H9 (cell line): ENCODE data around the gene TEKT5. TPM values are rescaled to one million over a fixed set of nuclear protein-coding genes. Genes with fewer than 3 reads are reported as not detected.

Source experiments
- DNase-seq: peaks from one replicate; pipeline ENCODE4 v3.0.0-alpha.2; 2017
- H2AFZ ChIP-seq: one replicate; pipeline ENCODE4 v1.6.1; 2013; ENCODE audit warnings: mild to moderate bottlenecking, low read length, control low read depth, moderate library complexity
- H2AK5ac ChIP-seq: 2 replicates; pipeline ENCODE4 v1.6.1; 2013; ENCODE audit warnings: low read length, control low read depth, mixed read lengths; ENCODE audit not compliant: insufficient read length
- H2BK120ac ChIP-seq: one replicate; pipeline ENCODE4 v1.6.1; 2013; ENCODE audit warnings: low read depth, mild to moderate bottlenecking, low read length, control low read depth, inconsistent platforms; ENCODE audit not compliant: poor library complexity, severe bottlenecking
- H2BK12ac ChIP-seq: 2 replicates; pipeline ENCODE4 v1.6.1; 2013; ENCODE audit warnings: low read length, control low read depth, mixed read lengths, low read depth; ENCODE audit not compliant: insufficient read length
- H2BK15ac ChIP-seq: 2 replicates; pipeline ENCODE4 v1.6.1; 2013; ENCODE audit warnings: low read depth, low read length, control low read depth
- H2BK20ac ChIP-seq: one replicate; pipeline ENCODE4 v1.6.1; 2013; ENCODE audit warnings: low read depth, mild to moderate bottlenecking, low read length, control low read depth, inconsistent platforms; ENCODE audit not compliant: poor library complexity, severe bottlenecking
- H2BK5ac ChIP-seq: 2 replicates; pipeline ENCODE4 v1.6.1; 2013; ENCODE audit warnings: low read length, control low read depth, mixed read lengths; ENCODE audit not compliant: insufficient read length
- H3K14ac ChIP-seq: 2 replicates; pipeline ENCODE4 v1.6.1; 2013; ENCODE audit warnings: low read length, control low read depth; ENCODE audit not compliant: insufficient read depth
- H3K18ac ChIP-seq: 2 replicates; pipeline ENCODE4 v1.6.1; 2013; ENCODE audit warnings: low read depth, mild to moderate bottlenecking, mixed read lengths, low read length, control low read depth; ENCODE audit not compliant: insufficient read length
- H3K23ac ChIP-seq: 2 replicates; pipeline ENCODE4 v1.6.1; 2013; ENCODE audit warnings: low read length, control low read depth, mixed read lengths, low read depth; ENCODE audit not compliant: insufficient read length
- H3K23me2 ChIP-seq: 2 replicates; pipeline ENCODE4 v1.6.1; 2013; ENCODE audit warnings: low read depth, mild to moderate bottlenecking, mixed read lengths, low read length, control low read depth; ENCODE audit not compliant: insufficient read length, poor library complexity, severe bottlenecking
- H3K27ac ChIP-seq: 2 replicates; pipeline ENCODE4 v1.5.1; 2013; ENCODE audit warnings: low read length, control low read depth, mixed read lengths, low read depth; ENCODE audit not compliant: insufficient read length
- H3K27me3 ChIP-seq: 2 replicates; pipeline ENCODE4 v1.6.1; 2013; ENCODE audit warnings: low read length, control low read depth, inconsistent platforms; ENCODE audit not compliant: insufficient read depth
- H3K4ac ChIP-seq: 2 replicates; pipeline ENCODE4 v1.6.1; 2013; ENCODE audit warnings: low read depth, mild to moderate bottlenecking, control low read depth, inconsistent platforms, low read length, moderate library complexity
- H3K4me1 ChIP-seq: 2 replicates; pipeline ENCODE4 v1.6.1; 2013; ENCODE audit warnings: low read length, control low read depth, inconsistent platforms; ENCODE audit not compliant: insufficient read depth
- H3K4me2 ChIP-seq: 2 replicates; pipeline ENCODE4 v1.6.1; 2013; ENCODE audit warnings: low read length, control low read depth, mixed read lengths; ENCODE audit not compliant: insufficient read length, insufficient read depth
- H3K56ac ChIP-seq: 2 replicates; pipeline ENCODE4 v1.6.1; 2013; ENCODE audit warnings: low read depth, mild to moderate bottlenecking, mixed read lengths, low read length, control low read depth; ENCODE audit not compliant: insufficient read length
- H3K79me1 ChIP-seq: 2 replicates; pipeline ENCODE4 v1.6.1; 2013; ENCODE audit warnings: low read depth, mild to moderate bottlenecking, moderate library complexity, low read length, control low read depth, inconsistent platforms; ENCODE audit not compliant: insufficient read depth, poor library complexity, severe bottlenecking
- H3K79me2 ChIP-seq: 2 replicates; pipeline ENCODE4 v1.6.1; 2013; ENCODE audit warnings: low read length, control low read depth, inconsistent platforms; ENCODE audit not compliant: insufficient read depth
- H3K9ac ChIP-seq: 2 replicates; pipeline ENCODE4 v1.6.1; 2013; ENCODE audit warnings: low read length, control low read depth, mixed read lengths; ENCODE audit not compliant: insufficient read length; ENCODE audit errors: extremely low read depth
- H3K9me3 ChIP-seq: one replicate; pipeline ENCODE4 v1.6.1; 2013; ENCODE audit warnings: low read depth, low read length, inconsistent platforms; ENCODE audit not compliant: control insufficient read depth
- H3T11ph ChIP-seq: one replicate; pipeline ENCODE4 v1.6.1; 2013; ENCODE audit warnings: mild to moderate bottlenecking, low read length, control low read depth, inconsistent platforms
- H4K20me1 ChIP-seq: one replicate; pipeline ENCODE4 v1.6.1; 2013; ENCODE audit not compliant: control insufficient read depth, insufficient read length, insufficient read depth
- H4K5ac ChIP-seq: 2 replicates; pipeline ENCODE4 v1.6.1; 2013; ENCODE audit warnings: low read depth, mild to moderate bottlenecking, mixed read lengths, low read length, control low read depth; ENCODE audit not compliant: insufficient read length
- H4K8ac ChIP-seq: replicated peaks from 2 replicates; pipeline ENCODE4 v1.6.1; 2013; ENCODE audit warnings: low read length, control low read depth, mixed read lengths, low read depth; ENCODE audit not compliant: insufficient read length
- H4K91ac ChIP-seq: 2 replicates; pipeline ENCODE4 v1.6.1; 2013; ENCODE audit warnings: low read depth, mild to moderate bottlenecking, moderate library complexity, mixed read lengths, low read length, control low read depth; ENCODE audit not compliant: insufficient read length
- H3K27ac Mint-ChIP-seq, 3 experiments: 2 replicates in 2 of 3; 3 replicates in 1 of 3; pipeline ENCODE4 v1.8.0; 2020 to 2021; ENCODE audit warnings: mixed read lengths in 3 of 3, mild to moderate bottlenecking in 1 of 3, moderate library complexity in 1 of 3
- H3K27me3 Mint-ChIP-seq: 2 replicates; pipeline ENCODE4 v1.8.0; 2021; ENCODE audit warnings: low read depth, mild to moderate bottlenecking, moderate library complexity, mixed read lengths
- H3K36me3 Mint-ChIP-seq, 3 experiments: 2 replicates in 2 of 3; 3 replicates in 1 of 3; pipeline ENCODE4 v1.8.0; 2020 to 2021; ENCODE audit warnings: low read depth in 3 of 3, mixed read lengths in 3 of 3; ENCODE audit not compliant: insufficient read depth in 1 of 3
- H3K4me1 Mint-ChIP-seq, 2 experiments: 2 replicates each; pipeline ENCODE4 v1.8.0; 2020; ENCODE audit warnings: mixed read lengths in 2 of 2
- H3K4me3 Mint-ChIP-seq, 2 experiments: 2 replicates in 1 of 2; 3 replicates in 1 of 2; pipeline ENCODE4 v1.8.0; 2020 to 2021; ENCODE audit warnings: mild to moderate bottlenecking in 2 of 2, mixed read lengths in 2 of 2, moderate library complexity in 1 of 2
- H3K9me3 Mint-ChIP-seq, 2 experiments: 2 replicates in 1 of 2; 3 replicates in 1 of 2; pipeline ENCODE4 v1.8.0; 2020; ENCODE audit warnings: mild to moderate bottlenecking in 2 of 2, mixed read lengths in 2 of 2, moderate library complexity in 1 of 2
- WGBS: extraction: QIAGEN DNeasy Blood & Tissue Kit; methylation state at CpG from one replicate; pipeline ENCODE4 v1.1.7; 2013; ENCODE audit warnings: missing lambda C conversion rate, low lambda C conversion rate, mixed read lengths; ENCODE audit not compliant: insufficient read length; ENCODE audit errors: extremely low coverage; 5-methylcytosine and 5-hydroxymethylcytosine counted together
- total RNA-seq: library from RNA; stranded (reverse); gene quantifications from 2 replicates; pipeline ENCODE4 v1.2.1, GENCODE V29; 2021
- TF ChIP-seq, protein P1 (sequence below): fragments of 200-600 bp; sonication (generic); conservative IDR thresholded peaks from 3 replicates; pipeline ENCODE4 v1.8.0; 2021; ENCODE audit warnings: antibody characterized with exemption, mild to moderate bottlenecking

Gene TEKT5
- total RNA-seq, 1 experiment from 2014 or later = 0.31 TPM

DNA sequence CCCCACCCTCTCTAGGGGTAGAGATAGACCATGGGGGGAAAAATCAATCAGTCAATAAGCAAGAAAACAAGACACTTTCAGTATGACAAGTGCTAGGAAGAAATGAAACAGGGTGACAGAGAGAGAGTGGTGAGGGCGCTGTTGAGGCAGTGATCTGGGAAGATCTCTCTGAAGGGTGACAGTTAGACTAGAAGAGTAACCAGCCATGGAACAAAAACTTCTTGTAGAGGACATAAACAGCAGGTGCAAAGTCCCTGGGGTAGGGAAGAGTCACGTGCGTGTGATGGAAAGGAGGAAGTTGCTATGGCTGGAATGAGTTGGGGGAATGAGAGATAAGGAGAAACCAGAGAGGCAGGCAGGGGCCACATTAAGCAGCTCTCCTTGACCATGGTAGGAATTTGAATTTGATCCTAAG lies 97.5 kb downstream of the TEKT5 start:
- Mint-ChIP-seq H3K27ac (no peak overlapping the region), H3K27me3 (no peaks in the 10 kb centered on the region; the same call in 1 of the 2 replicates), H3K4me3 (no peak overlapping the region), H3K4me1 (peaks cover 1 to 12% of the 10 kb centered on the region in 2 experiments; a peak in 3 of 4 replicates), H3K36me3 (no peaks in the 10 kb centered on the region), H3K9me3 (no peaks in the 10 kb centered on the region)
- DNase-seq = no peak
- Histone ChIP-seq H3K27me3 (no peaks in the 10 kb centered on the region), H4K91ac (no peak overlapping the region), H2AK5ac (no peak overlapping the region), H2BK12ac (no peak overlapping the region), H4K20me1 (no peaks in the 10 kb centered on the region), H2BK15ac (no peak overlapping the region), H3K4me1 (no peaks in the 10 kb centered on the region; the same call in 1 of the 2 replicates), H4K5ac (no peak overlapping the region), H3K79me1 (no peaks in the 10 kb centered on the region), H3K27ac (no peak overlapping the region), H3K23me2 (no peaks in the 10 kb centered on the region), H3K4me2 (no peak overlapping the region), H2BK120ac (no peak overlapping the region), H3T11ph (no peak overlapping the region), H4K8ac (no peak overlapping the region), H2BK5ac (no peak overlapping the region), H3K14ac (no peak overlapping the region), H3K23ac (no peak overlapping the region), H3K9ac (no peak overlapping the region), H3K9me3 (no peaks in the 10 kb centered on the region), H3K79me2 (no peaks in the 10 kb centered on the region), H3K4ac (no peak overlapping the region), H2AFZ (no peak overlapping the region), H2BK20ac (no peak overlapping the region), H3K18ac (no peak overlapping the region), H3K56ac (no peak overlapping the region)
- WGBS = no CpG with 5 or more reads among the region's 3 CpGs
- TF ChIP-seq, protein P1, sequence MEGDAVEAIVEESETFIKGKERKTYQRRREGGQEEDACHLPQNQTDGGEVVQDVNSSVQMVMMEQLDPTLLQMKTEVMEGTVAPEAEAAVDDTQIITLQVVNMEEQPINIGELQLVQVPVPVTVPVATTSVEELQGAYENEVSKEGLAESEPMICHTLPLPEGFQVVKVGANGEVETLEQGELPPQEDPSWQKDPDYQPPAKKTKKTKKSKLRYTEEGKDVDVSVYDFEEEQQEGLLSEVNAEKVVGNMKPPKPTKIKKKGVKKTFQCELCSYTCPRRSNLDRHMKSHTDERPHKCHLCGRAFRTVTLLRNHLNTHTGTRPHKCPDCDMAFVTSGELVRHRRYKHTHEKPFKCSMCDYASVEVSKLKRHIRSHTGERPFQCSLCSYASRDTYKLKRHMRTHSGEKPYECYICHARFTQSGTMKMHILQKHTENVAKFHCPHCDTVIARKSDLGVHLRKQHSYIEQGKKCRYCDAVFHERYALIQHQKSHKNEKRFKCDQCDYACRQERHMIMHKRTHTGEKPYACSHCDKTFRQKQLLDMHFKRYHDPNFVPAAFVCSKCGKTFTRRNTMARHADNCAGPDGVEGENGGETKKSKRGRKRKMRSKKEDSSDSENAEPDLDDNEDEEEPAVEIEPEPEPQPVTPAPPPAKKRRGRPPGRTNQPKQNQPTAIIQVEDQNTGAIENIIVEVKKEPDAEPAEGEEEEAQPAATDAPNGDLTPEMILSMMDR = no peak
